Measurements from ENCODE around the gene OR8D1.
"Not testable (repeated sequence)": the region's sequence is repeated elsewhere in the genome, so short reads cannot be mapped to it uniquely, and the experiment has no call there.

Gene OR8D1

DNA sequence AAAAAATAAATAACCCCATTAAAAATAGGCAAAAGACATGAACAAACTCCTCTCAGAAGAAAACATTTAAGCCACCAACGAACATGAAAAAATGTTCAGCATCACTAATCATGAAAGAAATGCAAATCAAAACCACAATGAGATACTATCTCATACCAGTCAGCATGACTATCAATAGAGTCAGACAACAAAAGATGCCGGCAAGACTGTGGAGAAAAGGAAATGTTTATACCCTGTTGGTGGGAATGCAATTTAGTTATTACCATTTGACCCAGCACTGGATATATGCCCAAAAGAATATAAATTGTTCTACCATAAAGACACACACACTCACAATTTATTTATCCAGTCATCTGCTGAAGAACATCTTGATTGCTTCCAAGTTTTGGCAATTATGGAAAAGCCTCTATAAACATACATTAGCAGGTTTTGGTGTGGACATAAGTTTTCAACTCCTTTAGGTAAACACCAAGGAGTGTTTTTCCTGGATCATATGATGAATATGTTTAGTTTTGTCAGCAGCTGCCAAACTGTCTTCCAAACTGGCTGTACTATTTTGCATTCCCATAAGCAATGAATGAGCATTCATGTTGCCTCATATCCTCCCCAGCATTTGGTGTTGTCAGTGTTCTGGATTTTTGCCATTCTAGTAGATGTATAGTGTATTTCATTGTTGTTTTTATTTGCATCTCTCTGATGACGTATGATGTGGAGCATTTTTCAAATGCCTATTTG is 28.0 kb downstream of the OR8D1 start:
- DNase-seq (ENCODE audit: low read depth in 2 of 2): no peak

DNA sequence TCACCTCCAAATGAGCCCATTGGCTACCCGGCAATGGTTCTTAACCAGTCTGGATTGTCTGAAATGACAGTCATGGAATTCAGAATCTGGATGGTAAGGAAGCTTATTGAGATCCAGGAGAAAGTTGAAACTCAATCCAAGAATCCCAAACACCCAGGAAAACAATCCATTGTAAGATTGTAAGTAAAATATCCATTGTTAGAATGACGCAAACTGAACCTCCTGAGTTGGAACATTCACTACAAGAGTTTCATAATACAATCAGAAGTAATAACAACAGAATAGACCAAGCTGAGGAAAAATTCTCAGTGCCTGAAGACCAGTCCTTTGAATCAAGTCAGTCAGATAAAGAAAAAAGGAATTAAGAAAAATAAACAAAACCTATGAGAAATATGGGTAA is 35.5 kb downstream of the OR8D1 start:
- no peak for DNase-seq (ENCODE audit: low read depth in 2 of 2)

DNA sequence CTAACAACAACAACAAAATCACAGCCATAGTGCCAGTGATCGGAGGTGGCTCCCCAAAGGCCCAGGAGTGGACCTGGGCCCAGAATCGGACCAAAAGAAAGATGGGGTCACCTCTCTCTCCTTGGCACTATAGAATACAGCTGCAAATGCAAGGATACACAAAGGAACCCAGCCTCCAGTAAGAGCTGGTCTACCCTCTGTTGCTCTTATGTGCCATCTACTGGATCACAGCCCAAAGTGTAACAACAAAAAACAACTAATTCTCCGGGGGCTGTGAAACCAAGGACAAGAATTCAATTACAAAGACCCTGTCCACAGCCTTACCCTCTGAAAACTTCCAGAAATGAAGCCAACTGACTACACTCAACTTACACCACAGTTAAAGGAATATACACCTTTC is 35.9 kb downstream of the OR8D1 start:
- no peak for DNase-seq (ENCODE audit: low read depth in 2 of 2)

DNA sequence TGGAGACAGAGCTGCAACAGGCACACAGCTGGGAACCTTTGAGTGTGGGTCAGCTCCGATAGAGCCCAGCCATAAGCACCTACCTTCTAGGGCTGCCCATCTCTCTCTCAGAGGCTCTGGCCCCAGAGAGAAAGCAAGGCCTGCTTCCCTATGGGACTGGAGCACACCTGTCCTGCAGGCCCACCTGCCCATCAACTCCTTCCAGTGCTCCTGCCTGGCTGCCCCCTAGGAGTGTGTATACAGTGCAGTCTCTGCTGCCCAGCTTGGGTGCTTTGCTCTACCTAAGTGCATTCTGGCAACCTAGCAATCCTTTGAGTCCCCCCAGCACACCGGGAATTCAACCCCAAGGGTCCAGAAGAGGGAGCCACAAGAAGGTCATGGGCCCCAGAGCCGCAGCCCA is 36.5 kb downstream of the OR8D1 start:
- DNase-seq (ENCODE audit: low read depth in 2 of 2): no peak

DNA sequence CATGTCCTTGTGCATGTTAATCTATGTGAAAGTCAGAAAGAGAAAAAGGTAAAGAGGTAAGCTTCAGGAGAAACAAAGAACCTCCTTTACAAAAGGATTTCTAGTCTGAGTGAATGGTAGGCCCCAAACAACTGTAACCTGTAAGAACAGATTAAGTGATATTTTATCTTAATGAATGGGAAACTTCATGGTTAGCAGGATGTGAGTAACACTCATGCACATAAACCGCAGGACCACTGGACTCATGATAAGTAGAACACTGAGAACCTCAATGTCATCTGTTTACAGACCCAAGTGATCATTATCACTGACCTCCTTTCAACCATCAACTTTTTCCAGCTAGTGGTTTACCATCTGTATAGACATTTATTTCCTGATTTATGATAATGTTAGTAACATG is 37.7 kb downstream of the OR8D1 start:
- DNase-seq (ENCODE audit: low read depth in 2 of 2): no peak

DNA sequence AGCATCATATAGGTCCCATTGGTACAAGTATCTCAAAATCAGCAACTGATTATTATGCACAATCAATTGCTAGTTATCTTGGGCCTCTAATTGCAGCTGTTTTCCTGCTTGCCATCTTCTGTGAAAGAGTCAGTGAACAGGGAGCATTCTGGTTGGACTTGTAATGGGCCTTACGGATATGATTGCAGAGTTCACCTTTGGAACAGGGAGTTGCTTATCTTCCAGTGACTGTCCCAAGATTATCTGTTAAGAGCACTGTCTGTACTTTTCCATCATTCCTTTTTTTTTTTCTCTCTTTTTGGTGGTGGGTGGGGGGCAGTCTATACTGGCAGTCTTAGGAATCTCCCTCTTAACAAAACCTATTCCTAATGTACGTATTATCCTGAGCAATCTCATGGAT is 39.7 kb downstream of the OR8D1 start:
- DNase-seq (ENCODE audit: low read depth in 2 of 2): no peak

DNA sequence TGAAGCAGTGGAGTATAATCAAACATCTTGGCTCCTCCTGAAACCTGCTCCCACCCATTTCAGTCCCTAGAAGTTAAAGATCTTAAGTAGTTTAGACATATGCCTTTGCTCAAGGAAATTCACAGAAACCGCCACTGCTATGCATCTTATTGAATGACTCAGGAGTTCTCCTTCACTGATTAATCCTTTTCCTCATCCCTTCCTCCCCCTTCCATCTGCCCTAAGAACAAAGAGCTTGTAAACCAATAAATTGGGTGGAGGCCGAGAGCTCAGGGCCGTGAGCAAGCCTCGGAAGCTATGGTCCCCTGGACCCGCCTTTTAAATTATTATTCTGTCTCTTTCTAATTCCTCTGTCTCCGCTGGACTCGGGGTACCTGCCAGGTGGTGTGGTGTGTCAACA is 42.9 kb downstream of the OR8D1 start:
- DNase-seq (ENCODE audit: low read depth in 2 of 2): not testable (repeated sequence)

DNA sequence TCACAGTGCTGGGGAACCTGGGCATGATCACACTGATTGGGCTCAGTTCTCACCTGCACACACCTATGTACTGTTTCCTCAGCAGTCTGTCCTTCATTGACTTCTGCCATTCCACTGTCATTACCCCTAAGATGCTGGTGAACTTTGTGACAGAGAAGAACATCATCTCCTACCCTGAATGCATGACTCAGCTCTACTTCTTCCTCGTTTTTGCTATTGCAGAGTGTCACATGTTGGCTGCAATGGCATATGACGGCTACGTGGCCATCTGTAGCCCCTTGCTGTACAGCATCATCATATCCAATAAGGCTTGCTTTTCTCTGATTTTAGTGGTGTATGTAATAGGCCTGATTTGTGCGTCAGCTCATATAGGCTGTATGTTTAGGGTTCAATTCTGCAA is 48.7 kb downstream of the OR8D1 start:
- not testable (repeated sequence) for DNase-seq (ENCODE audit: low read depth in 2 of 2)

DNA sequence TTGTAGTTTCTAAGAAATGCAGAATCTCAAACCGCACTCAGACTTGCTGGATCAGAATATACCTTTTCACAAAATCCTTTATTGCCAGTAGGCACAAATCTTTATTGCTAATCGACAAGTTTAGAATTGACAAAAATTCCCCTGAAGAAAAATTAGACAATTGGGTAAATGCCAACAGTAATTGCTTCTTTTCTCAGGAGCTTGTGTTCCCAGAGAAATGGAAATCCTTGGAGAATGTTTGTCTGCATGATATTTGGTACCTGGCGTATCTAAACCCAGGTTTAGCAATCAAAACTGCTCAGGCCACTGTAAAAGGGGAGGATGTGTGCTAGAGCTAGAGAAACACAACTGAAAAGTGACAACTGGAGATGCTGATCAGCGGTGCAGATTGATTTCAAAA is 57.7 kb downstream of the OR8D1 start, which contains the start of gene OR8G5:
OR8G5 (plus strand) TSS at position 301 of the 400 bp plus-strand sequence. CDS start 8,556 bp downstream, outside the sequence.
- no peak for DNase-seq (ENCODE audit: low read depth in 2 of 2)

Data from stimulated activated CD8-positive, alpha-beta memory T cell treated with anti-CD3 and anti-CD28 coated beads, Interleukin-15, amount 100 ng/mL, for 4 hours (primary cell).